Upper lobe of left lung (tissue), 6 donors: ENCODE results near the gene FAF1. TPM values are rescaled to one million over a fixed set of nuclear protein-coding genes. Genes with fewer than 3 reads are reported as not detected.

Experiments used
- ATAC-seq, 2 donors: fragments of 200-7000 bp; cut with Tn5 transposase; one replicate each; pipeline ENCODE4 v1.9.1; 2022; ENCODE audit warnings: mild to moderate bottlenecking in 2 of 2, moderate library complexity in 2 of 2; ENCODE audit not compliant: low FRiP score in 2 of 2
- DNase-seq, 2 donors: peaks; one replicate each; pipeline ENCODE4 v3.0.0-alpha.2; 2019 to 2020
- H3K27ac ChIP-seq, 4 donors: fragments of 200-600 bp; sonication (generic); one replicate each; pipeline ENCODE4 v1.5.1; 2016 to 2019
- H3K27me3 ChIP-seq, 4 donors: fragments of 200-600 bp; sonication (generic); one replicate each; pipeline ENCODE4 v1.5.1; 2017 to 2019
- H3K36me3 ChIP-seq, 4 donors: fragments of 200-600 bp; sonication (generic); one replicate each; pipeline ENCODE4 v1.5.1; 2016 to 2019
- H3K4me1 ChIP-seq, 4 donors: fragments of 200-600 bp; sonication (generic); one replicate each; pipeline ENCODE4 v1.5.1; 2018 to 2019
- H3K4me3 ChIP-seq, 4 donors: fragments of 200-600 bp; sonication (generic); one replicate each; pipeline ENCODE4 v1.5.1; 2017 to 2019; ENCODE audit warnings: mild to moderate bottlenecking in 2 of 4, moderate library complexity in 1 of 4
- H3K9me3 ChIP-seq, 4 donors: fragments of 200-600 bp; sonication (generic); one replicate each; pipeline ENCODE4 v1.5.1; 2018 to 2019
- CTCF ChIP-seq, 6 experiments: fragments of 450-650 bp in 4 of 6; fragments of 200-600 bp in 2 of 6; sonication (generic) in 2 of 6; IDR thresholded peaks; one replicate each; pipeline ENCODE4 v1.5.1; 2016 to 2019; ENCODE audit warnings: antibody characterized with exemption in 6 of 6
- EP300 ChIP-seq, 4 donors: sonication (generic); formaldehyde crosslinking; IDR thresholded peaks; one replicate each; pipeline ENCODE4 v1.5.1; 2017; ENCODE audit warnings: antibody characterized with exemption in 4 of 4, control low read depth in 2 of 4
- POLR2A ChIP-seq, 4 donors: fragments of 450-650 bp; IDR thresholded peaks; one replicate each; pipeline ENCODE4 v1.5.1; 2016 to 2017; ENCODE audit warnings: antibody characterized with exemption in 4 of 4, mild to moderate bottlenecking in 2 of 4
- POLR2AphosphoS5 ChIP-seq, 2 donors: sonication (generic); formaldehyde crosslinking; IDR thresholded peaks; one replicate each; pipeline ENCODE4 v1.5.1; 2017; ENCODE audit warnings: antibody characterized with exemption in 2 of 2
- WGBS, 2 donors: methylation state at CpG; one replicate each; pipeline ENCODE4 v1.1.5; 2017 to 2018; 5-methylcytosine and 5-hydroxymethylcytosine counted together
- total RNA-seq, 6 donors: library from RNA; depleted of rRNA in 4 of 6; stranded (reverse); fragments of >200 nt in 4 of 6; gene quantifications; one replicate each; pipeline versions ENCODE4 v1.1.0 to v1.2.1, GENCODE V29; 2016 to 2021
- donor health status: DM: no; HTN: no; CAD: no; lungs with moderate emphysema.
- donor health status: DM: no; HTN: yes; CAD: no; lungs with severe emphysema.

Gene FAF1
- total RNA-seq, 6 donors from 2014 or later = 30.2 to 52.3 (median 35.0) TPM

GRCh38 chr1:50421366-50421748 lies 538.7 kb downstream of the FAF1 start:
- no peak overlapping the region for H3K27ac ChIP-seq
- DNase-seq (no peak), ATAC-seq (no peak)
- no peaks in the 10 kb centered on the region for H3K36me3 ChIP-seq
- TF ChIP-seq POLR2A (IDR thresholded peaks at IDR 0.05) (no peak), CTCF (IDR thresholded peaks at IDR 0.05) (no peak), POLR2AphosphoS5 (IDR thresholded peaks at IDR 0.05) (no peak), EP300 (IDR thresholded peaks at IDR 0.05) (no peak)
- WGBS, 2 donors = 0 to 7% methylated on average over 4 to 20 of the region's 38 CpGs
- H3K9me3 ChIP-seq = no peaks in the 10 kb centered on the region
- H3K27me3 ChIP-seq = peaks cover 6 to 98% (median 69%) of the 10 kb centered on the region in 4 donors
- H3K4me1 ChIP-seq = peaks cover 56 to 83% (median 62%) of the 10 kb centered on the region in 4 donors
- H3K4me3 ChIP-seq = no peak overlapping the region

DNA sequence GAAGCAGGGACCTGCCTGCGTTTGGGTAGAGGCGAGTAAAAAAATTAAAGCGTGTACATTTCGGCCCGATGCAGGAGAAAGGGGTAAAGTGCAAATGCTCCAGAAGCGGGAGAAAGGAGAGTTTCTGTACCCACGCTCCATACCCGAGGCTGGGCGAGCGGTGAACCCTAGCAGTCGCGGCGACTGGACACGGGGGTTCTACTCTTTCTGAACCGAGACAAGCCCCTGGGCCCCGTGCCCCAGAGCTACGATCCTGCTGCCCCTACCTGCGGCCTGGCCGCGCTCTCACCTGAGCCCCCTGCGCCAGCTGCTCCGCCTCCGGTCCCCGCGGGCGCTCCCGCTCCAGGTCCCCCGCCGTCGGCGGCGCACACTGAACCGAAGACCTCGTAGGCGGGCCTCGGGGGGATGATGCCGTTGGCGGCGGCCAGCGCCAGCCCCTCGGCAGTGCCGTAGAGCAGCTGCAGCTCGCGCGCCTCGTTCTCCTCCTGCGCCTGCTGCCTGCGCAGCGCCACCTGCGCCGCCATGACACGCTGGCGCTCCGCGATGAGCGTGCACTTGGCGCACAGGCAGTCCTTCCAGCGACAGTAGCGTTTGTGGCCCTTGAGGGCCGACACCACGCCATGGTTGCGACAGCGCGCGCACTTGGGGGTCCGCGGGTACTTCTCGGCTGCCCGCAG lies 539.2 kb downstream of the FAF1 start:
- 5 to 8% methylated on average over 32 to 37 of the region's 69 CpGs for whole genome bisulfite sequencing, 2 donors
- Histone ChIP-seq H3K9me3 (no peaks in the 10 kb centered on the region), H3K36me3 (no peaks in the 10 kb centered on the region), H3K27ac (no peak overlapping the region), H3K27me3 (peaks cover 6 to 98% (median 65%) of the 10 kb centered on the region in 4 donors), H3K4me1 (peaks cover 59 to 80% (median 64%) of the 10 kb centered on the region in 4 donors), H3K4me3 (no peak overlapping the region)
- TF ChIP-seq CTCF (IDR thresholded peaks at IDR 0.05) (no peak), POLR2AphosphoS5 (IDR thresholded peaks at IDR 0.05) (no peak), POLR2A (IDR thresholded peaks at IDR 0.05) (no peak), EP300 (IDR thresholded peaks at IDR 0.05) (no peak)
- DNase-seq (peak in 1 of 2 donors; percentile 82), ATAC-seq (no peak)

GRCh38 chr1:50419907-50420677 lies 540.0 kb downstream of the FAF1 start:
- Histone ChIP-seq H3K27me3 (peaks cover 4 to 98% (median 63%) of the 10 kb centered on the region in 4 donors), H3K27ac (no peak overlapping the region), H3K4me3 (no peak overlapping the region), H3K36me3 (no peaks in the 10 kb centered on the region), H3K4me1 (peaks cover 52 to 80% (median 59%) of the 10 kb centered on the region in 4 donors), H3K9me3 (no peaks in the 10 kb centered on the region)
- DNase-seq (no peak), ATAC-seq (no peak)
- 13 to 14% methylated on average over 21 of the region's 21 CpGs for WGBS, 2 donors
- TF ChIP-seq POLR2A (IDR thresholded peaks at IDR 0.05) (no peak), POLR2AphosphoS5 (IDR thresholded peaks at IDR 0.05) (no peak), EP300 (IDR thresholded peaks at IDR 0.05) (no peak)

DNA sequence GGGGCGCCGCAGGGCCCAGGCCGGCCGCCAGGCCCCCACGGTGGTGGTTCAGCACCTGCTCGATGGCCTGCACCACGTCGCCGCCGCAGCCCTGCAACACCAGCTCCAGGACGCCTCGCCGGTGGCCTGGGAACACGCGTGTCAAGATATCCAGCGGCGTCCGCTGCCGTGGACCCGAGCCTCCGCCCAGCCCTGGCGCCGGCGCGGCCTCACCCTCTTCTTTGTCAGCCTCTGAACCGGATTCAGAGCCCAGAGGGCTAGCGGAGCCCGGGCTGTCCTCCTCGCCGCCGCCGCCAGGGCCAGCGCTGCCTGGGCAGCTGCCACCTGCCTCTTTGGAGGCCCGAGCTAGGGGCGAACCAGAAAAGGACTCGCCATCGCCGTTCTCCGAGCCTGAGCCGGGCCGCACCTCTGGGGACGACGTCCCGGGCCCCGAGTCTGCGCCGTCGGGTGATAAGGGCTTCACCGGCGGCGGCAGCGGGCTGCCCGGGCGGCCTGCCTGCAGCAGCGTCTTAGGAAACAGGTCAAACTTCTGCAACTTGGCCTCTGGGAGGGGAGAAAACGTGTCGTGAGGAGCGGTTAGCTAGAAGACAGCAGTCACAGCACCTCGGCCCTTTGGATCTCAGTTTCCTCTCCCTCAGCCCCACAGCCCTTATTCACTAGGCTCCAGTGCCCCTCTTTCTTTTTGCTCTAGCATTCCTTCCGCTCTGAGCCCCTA lies 540.7 kb downstream of the FAF1 start:
- TF ChIP-seq POLR2A (IDR thresholded peaks at IDR 0.05) (no peak), CTCF (IDR thresholded peaks at IDR 0.05) (peak in 1 of 6 experiments; percentile 22)

More for the DNA sequence above, 540.7 kb downstream of the FAF1 start:
- Histone ChIP-seq H3K4me3 (peak overlapping the region in 2 of 4 donors; percentile 26 to 36), H3K27ac (no peak overlapping the region), H3K27me3 (peaks cover 0 to 96% (median 58%) of the 10 kb centered on the region in 4 donors), H3K4me1 (peaks cover 45 to 73% (median 51%) of the 10 kb centered on the region in 4 donors), H3K36me3 (no peaks in the 10 kb centered on the region), H3K9me3 (no peaks in the 10 kb centered on the region)
- WGBS, 2 donors = 4 to 14% methylated on average over 6 to 30 of the region's 60 CpGs
- DNase-seq (peak in 1 of 2 donors; percentile 84), ATAC-seq (no peak)
